Prostate gland (tissue), 2 donors: ENCODE measurements around the gene TBC1D2B. TPM values are rescaled to one million over a fixed set of nuclear protein-coding genes. Genes with fewer than 3 reads are reported as not detected.
A peak's percentile ranks its signal among the peaks of the same experiment; 100 is the strongest.
"Not testable (repeated sequence)": the region's sequence is repeated elsewhere in the genome, so short reads cannot be mapped to it uniquely, and the experiment has no call there.

Experiments used
- DNase-seq: peaks from one replicate; pipeline ENCODE4 v3.0.0-alpha.2; 2019; ENCODE audit warnings: low spot score
- H3K27ac ChIP-seq, 2 donors: fragments of 200-600 bp; sonication (generic); 2 replicates each; pipeline ENCODE4 v1.5.1; 2017 to 2019
- H3K27me3 ChIP-seq: fragments of 200-600 bp; sonication (generic); replicated peaks from 2 replicates; pipeline ENCODE4 v1.5.1; 2019; ENCODE audit not compliant: insufficient read depth
- H3K36me3 ChIP-seq, 2 donors: fragments of 200-600 bp; sonication (generic); 1 replicate in 1 of 2; 2 replicates in 1 of 2; pipeline versions ENCODE4 v1.5.1 to v1.8.1; 2017 to 2019
- H3K4me1 ChIP-seq: fragments of 200-600 bp; sonication (generic); replicated peaks from 2 replicates; pipeline ENCODE4 v1.5.1; 2019
- H3K4me3 ChIP-seq, 2 donors: fragments of 200-600 bp; sonication (generic); 2 replicates each; pipeline ENCODE4 v1.5.1; 2017 to 2019
- H3K9me3 ChIP-seq: fragments of 200-600 bp; sonication (generic); 2 replicates; pipeline ENCODE4 v1.5.1; 2017
- POLR2A ChIP-seq: fragments of 450-650 bp; IDR thresholded peaks from one replicate; pipeline ENCODE4 v1.6.1; 2016; ENCODE audit warnings: antibody characterized with exemption, mild to moderate bottlenecking
- POLR2AphosphoS5 ChIP-seq: sonication (generic); formaldehyde crosslinking; IDR thresholded peaks from one replicate; pipeline ENCODE4 v1.6.1; 2017; ENCODE audit warnings: antibody characterized with exemption
- WGBS: methylation state at CpG from one replicate; pipeline ENCODE4 v1.1.5; 2018; 5-methylcytosine and 5-hydroxymethylcytosine counted together
- intact Hi-C: fragments of 100-400 bp; cut with DNase I; formaldehyde crosslinking; loops from one replicate; pipeline ENCODE4 v1.14.2; 2022
- total RNA-seq, 2 donors: library from RNA; depleted of rRNA; stranded (reverse); fragments of >200 nt; gene quantifications; one replicate each; pipeline ENCODE4 v1.1.0, GENCODE V29; 2016
- TF ChIP-seq, protein P1 (sequence below), 4 experiments: fragments of 200-600 bp in 2 of 4; fragments of 450-650 bp in 2 of 4; sonication (generic) in 2 of 4; IDR thresholded peaks; 1 replicate in 3 of 4; 2 replicates in 1 of 4; pipeline ENCODE4 v1.5.1; 2016 to 2019; ENCODE audit warnings: antibody characterized with exemption in 4 of 4, mild to moderate bottlenecking in 2 of 4, moderate library complexity in 2 of 4

TBC1D2B gene
- total RNA-seq, 2 donors from 2014 or later, result 21.5 to 49.5 TPM

GRCh38 chr15:77959432-77959879 is 118.1 kb downstream of the TBC1D2B start:
- H3K4me3 ChIP-seq, result no peak overlapping the region
- no peaks in the 10 kb centered on the region for H3K27me3 ChIP-seq
- intact Hi-C loops, result loop anchor here (2.0 kb wide), 1 partner anchor 149 kb away; no protein-coding TSS in a partner anchor
- WGBS, result 3% methylated on average over 17 of the region's 17 CpGs
- H3K9me3 ChIP-seq, result no peaks in the 10 kb centered on the region
- no peaks in the 10 kb centered on the region for H3K36me3 ChIP-seq
- H3K4me1 ChIP-seq, result no peaks in the 10 kb centered on the region
- peak; percentile 49 for DNase-seq
- H3K27ac ChIP-seq, result no peak overlapping the region
- TF ChIP-seq POLR2A, result no peak
- TF ChIP-seq, protein P1, sequence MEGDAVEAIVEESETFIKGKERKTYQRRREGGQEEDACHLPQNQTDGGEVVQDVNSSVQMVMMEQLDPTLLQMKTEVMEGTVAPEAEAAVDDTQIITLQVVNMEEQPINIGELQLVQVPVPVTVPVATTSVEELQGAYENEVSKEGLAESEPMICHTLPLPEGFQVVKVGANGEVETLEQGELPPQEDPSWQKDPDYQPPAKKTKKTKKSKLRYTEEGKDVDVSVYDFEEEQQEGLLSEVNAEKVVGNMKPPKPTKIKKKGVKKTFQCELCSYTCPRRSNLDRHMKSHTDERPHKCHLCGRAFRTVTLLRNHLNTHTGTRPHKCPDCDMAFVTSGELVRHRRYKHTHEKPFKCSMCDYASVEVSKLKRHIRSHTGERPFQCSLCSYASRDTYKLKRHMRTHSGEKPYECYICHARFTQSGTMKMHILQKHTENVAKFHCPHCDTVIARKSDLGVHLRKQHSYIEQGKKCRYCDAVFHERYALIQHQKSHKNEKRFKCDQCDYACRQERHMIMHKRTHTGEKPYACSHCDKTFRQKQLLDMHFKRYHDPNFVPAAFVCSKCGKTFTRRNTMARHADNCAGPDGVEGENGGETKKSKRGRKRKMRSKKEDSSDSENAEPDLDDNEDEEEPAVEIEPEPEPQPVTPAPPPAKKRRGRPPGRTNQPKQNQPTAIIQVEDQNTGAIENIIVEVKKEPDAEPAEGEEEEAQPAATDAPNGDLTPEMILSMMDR (IDR thresholded peaks at IDR 0.05), result peak; percentile 77 to 96 (median 84)

DNA sequence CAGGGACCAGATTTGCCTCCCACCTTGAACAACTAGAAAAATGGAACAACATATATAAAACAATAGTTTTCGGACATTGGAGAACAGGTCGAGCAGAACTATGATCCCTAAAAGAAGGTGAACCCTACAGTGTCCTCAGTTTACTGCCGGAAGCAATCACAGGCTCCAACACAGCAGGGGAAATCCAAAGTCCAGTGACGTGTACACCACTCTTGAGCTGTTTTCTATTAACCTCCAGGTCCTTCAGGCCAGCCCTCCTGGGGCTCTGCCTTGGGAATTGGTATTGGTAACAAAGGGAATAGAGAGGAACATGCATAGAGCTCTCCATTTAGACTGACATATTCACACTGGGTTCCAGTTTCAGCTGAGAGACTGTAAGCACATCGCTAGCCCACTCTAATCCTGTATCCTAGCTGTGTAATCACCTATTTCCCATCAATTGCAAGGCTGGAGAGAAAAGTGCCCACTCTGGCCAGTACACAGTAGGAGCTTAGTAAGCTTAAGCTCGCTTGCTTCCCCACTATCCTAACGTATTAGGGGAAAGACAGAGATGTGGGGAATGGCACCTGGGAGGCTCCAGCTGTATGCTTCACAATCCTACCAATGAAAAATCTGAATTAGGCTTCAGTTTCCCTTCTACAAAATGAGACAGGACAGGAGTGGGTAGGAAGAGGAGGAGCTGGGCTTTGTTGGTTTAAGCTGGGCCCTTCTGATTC is 118.6 kb downstream of the TBC1D2B start:
- not testable (repeated sequence) for H3K9me3 ChIP-seq, H3K4me3 ChIP-seq, H3K27ac ChIP-seq, H3K27me3 ChIP-seq, H3K4me1 ChIP-seq, DNase-seq, H3K36me3 ChIP-seq
- 71% methylated on average over 7 of the region's 7 CpGs for WGBS
- intact Hi-C loops, result loop anchor here (2.0 kb wide), 1 partner anchor 150 kb away; no protein-coding TSS in a partner anchor

DNA sequence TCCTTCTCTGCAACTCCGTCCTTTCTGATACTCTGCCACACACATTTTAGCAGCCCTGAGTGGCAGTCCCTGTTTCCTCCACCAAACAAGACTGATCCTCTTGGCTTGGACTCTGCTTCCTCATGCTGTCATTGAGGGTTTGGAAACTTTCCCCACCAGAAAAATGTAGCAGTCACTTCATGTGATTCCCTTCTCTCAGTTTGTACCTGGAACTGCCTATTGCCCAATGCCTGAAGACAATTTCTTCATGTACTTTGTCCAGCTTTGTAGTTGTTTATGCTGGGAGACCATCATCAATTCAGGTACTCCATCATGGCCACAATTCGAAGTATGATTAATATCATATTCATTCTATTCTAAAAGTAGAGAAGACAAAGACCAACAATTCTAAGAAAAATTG is 119.5 kb downstream of the TBC1D2B start:
- not testable (repeated sequence) for H3K27me3 ChIP-seq, H3K36me3 ChIP-seq, H3K4me3 ChIP-seq, H3K4me1 ChIP-seq, DNase-seq, H3K27ac ChIP-seq, H3K9me3 ChIP-seq
- intact Hi-C loops, result loop anchor here (2.0 kb wide), 1 partner anchor 151 kb away; no protein-coding TSS in a partner anchor
- 99% methylated on average over 2 of the region's 2 CpGs for WGBS

- 79% methylated on average over 5 of the region's 5 CpGs for WGBS
- H3K27me3 ChIP-seq, H3K9me3 ChIP-seq, H3K36me3 ChIP-seq, DNase-seq, intact Hi-C loops, H3K4me3 ChIP-seq, H3K27ac ChIP-seq, H3K4me1 ChIP-seq: not testable (repeated sequence)
Observed at GRCh38 chr15:77953926-77954325, 123.6 kb downstream of the TBC1D2B start.

DNA sequence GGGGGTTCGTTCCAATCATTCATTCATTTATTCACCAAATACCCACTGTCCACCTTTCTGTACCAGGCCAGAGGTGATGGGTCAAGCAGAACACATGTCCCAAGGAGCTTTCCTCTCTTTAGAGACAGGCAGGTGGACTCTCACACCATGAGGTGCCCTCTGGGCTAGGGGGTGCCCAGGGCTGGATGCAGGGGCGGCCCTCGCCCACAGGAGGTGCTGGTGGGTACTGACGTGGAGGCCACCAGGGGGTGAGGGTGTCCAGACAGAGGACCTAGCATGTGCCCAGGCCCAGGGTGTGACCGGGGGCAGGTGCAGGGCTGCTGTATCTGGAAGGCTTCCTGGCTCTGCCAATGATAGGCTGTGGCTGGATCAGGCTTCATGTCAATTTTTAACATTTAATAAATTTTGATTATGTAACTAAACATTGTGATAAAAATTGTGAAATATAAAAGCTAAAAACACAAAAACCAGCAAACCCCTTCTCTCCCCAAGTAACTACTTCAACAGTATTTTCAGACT is 124.5 kb downstream of the TBC1D2B start:
- H3K4me3 ChIP-seq, H3K4me1 ChIP-seq, H3K27ac ChIP-seq, H3K9me3 ChIP-seq, H3K27me3 ChIP-seq, intact Hi-C loops, H3K36me3 ChIP-seq, DNase-seq: not testable (repeated sequence)
- WGBS, result 97% methylated on average over 4 of the region's 5 CpGs

- DNase-seq, H3K36me3 ChIP-seq, intact Hi-C loops, H3K27ac ChIP-seq, H3K4me3 ChIP-seq, H3K4me1 ChIP-seq, H3K27me3 ChIP-seq, H3K9me3 ChIP-seq: not testable (repeated sequence)
- WGBS, result 93% methylated on average over 4 of the region's 5 CpGs
Observed at GRCh38 chr15:77951105-77951786, 126.3 kb downstream of the TBC1D2B start.

GRCh38 chr15:77950470-77950869 is 127.0 kb downstream of the TBC1D2B start:
- DNase-seq, H3K9me3 ChIP-seq, intact Hi-C loops, H3K4me1 ChIP-seq, H3K27ac ChIP-seq, H3K4me3 ChIP-seq, H3K36me3 ChIP-seq, H3K27me3 ChIP-seq: not testable (repeated sequence)
- 94% methylated on average over 1 of the region's 2 CpGs for WGBS

- H3K27me3 ChIP-seq, result no peaks in the 10 kb centered on the region
- intact Hi-C loops, result no loop called here
- DNase-seq, result no peak
Observed at GRCh38 chr15:77945566-77945965, 131.9 kb downstream of the TBC1D2B start.

More at GRCh38 chr15:77945566-77945965, 131.9 kb downstream of the TBC1D2B start:
- Histone ChIP-seq H3K27ac (no peak overlapping the region), H3K4me1 (no peaks in the 10 kb centered on the region), H3K36me3 (no peaks in the 10 kb centered on the region), H3K4me3 (no peak overlapping the region), H3K9me3 (no peaks in the 10 kb centered on the region)
- 54% methylated on average over 2 of the region's 2 CpGs for WGBS
- TF ChIP-seq POLR2A (no peak), POLR2AphosphoS5 (no peak)
- TF ChIP-seq, protein P1 (IDR thresholded peaks at IDR 0.05), result no peak
